ENCODE data around the gene HOXA7.

The HOXA7 gene

DNA sequence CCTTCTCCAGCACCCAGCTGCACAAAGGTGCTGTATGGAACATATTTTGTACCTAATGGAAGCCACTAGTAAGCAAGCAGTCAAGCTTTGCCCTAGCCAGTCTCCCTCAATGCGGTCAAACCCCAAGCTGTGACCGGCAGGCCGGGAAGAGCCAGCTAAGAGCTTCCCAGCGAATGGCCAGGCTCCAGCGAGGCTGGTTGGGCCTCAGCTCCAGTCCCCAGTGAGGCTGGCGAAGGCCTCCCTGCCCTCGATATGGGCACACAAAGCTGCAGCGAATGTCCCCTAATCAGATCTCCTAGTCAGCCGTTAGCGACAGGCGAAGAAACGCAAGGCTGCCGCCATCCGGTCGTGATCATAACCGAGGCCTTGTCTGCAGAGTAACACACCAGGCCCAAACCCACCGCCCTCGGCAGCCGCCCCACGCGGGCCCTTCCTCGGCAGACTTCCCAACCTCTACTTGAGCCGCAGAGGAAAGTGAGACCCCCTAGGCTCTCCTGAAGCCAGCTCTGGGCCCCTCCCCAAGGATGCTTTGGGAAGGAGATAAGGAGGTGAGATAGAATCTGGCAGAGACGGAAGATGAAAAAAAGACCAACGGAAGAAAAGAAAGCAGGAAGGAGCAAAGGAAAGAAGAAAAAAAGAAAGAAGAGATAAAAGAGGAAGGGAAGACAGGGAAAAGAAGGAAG, 11.9 kb upstream of the HOXA7 start:
- no peak overlapping the region for H3K4me3 ChIP-seq (ENCODE audit: insufficient read depth, low read depth, low read length)
- no peak overlapping the region for H3K27ac ChIP-seq (ENCODE audit: insufficient read depth, low read depth, low read length, poor library complexity, severe bottlenecking)
- no peaks in the 10 kb centered on the region for H3K9me3 ChIP-seq (ENCODE audit: control insufficient read depth, low read length)
- peaks cover 100% of the 10 kb centered on the region for H3K27me3 ChIP-seq (ENCODE audit: control insufficient read depth, insufficient read depth, low read length, poor library complexity, severe bottlenecking)
- H3K36me3 ChIP-seq (ENCODE audit: control insufficient read depth, insufficient read depth, low read length), result no peaks in the 10 kb centered on the region
- H3K4me1 ChIP-seq (ENCODE audit: control insufficient read depth, insufficient read depth, low read length), result no peaks in the 10 kb centered on the region
- 6 to 7% methylated on average over 25 of the region's 25 CpGs for WGBS, 2 experiments

DNA sequence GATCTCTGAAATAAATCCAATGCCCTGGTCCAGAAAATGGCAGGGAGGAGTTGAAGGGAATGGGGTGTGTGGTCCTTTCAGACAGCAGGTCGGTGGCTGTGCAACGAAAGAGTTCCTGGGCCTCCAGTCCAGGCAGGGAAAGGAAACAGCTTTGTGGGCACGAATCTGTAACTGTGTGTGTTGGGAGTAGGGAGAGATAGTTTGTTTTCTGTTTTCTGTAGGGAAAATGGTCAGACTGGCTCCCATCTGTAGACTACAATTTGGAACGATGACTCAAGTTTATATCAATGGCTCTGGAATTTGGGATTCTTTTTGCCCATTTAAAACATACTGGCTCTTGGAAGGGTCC, 11.4 kb upstream of the HOXA7 start:
- Histone ChIP-seq H3K4me3 (ENCODE audit: insufficient read depth, low read depth, low read length) (no peak overlapping the region), H3K9me3 (ENCODE audit: control insufficient read depth, low read length) (no peaks in the 10 kb centered on the region), H3K27ac (ENCODE audit: insufficient read depth, low read depth, low read length, poor library complexity, severe bottlenecking) (no peak overlapping the region), H3K4me1 (ENCODE audit: control insufficient read depth, insufficient read depth, low read length) (no peaks in the 10 kb centered on the region), H3K36me3 (ENCODE audit: control insufficient read depth, insufficient read depth, low read length) (no peaks in the 10 kb centered on the region), H3K27me3 (ENCODE audit: control insufficient read depth, insufficient read depth, low read length, poor library complexity, severe bottlenecking) (peaks cover 100% of the 10 kb centered on the region)
- 23 to 24% methylated on average over 4 of the region's 4 CpGs for WGBS, 2 experiments

DNA sequence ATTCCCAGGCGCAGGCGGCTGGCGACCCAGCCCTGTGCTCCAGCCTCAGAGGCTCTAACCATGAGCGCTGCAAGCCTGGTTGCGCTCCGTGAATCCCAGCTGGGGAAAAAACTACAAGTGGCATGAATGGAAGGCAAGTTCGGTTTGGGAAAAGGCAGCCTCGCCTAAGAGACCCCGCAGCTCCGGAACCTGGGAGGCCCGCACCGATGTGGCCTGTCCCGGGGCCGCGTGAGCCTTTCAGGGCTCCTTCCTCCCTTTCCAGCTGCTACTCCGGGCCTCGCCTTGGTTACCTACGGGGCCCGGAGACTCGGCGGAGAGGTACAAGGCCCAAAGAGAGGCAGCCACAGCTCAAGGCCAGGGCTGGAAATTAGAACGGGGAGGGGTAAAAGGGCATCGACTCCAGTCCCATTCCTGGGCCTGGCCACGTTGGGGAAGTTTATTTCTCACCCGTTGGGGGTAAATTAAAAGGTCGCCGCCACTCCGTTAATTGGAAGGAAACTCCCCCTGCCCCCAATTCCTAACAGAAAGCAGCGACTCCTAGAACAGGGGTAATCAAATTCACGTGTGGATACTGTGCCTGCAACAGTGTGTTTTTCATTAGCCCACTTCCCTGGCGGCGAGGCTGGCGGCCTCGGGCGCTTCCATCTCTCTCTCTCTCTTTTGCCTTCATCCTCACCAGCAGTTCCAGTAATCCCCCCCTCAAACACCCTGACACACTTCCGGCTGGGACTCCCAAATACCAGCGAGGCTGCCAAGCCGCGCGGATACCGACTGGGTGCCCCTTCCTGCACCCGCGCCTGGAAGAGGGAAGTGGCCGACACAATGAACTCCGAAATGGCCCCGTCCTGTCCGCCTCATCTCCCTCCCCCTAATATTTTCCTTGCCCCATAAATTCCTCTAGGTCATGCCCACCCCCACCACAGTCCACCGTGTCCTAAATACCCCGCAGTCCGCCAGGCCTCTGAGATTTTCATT, 10.3 kb upstream of the HOXA7 start:
- 5% methylated on average over 50 of the region's 50 CpGs for WGBS, 2 experiments
- H3K27ac ChIP-seq (ENCODE audit: insufficient read depth, low read depth, low read length, poor library complexity, severe bottlenecking), result no peak overlapping the region
- H3K4me1 ChIP-seq (ENCODE audit: control insufficient read depth, insufficient read depth, low read length), result no peaks in the 10 kb centered on the region
- H3K27me3 ChIP-seq (ENCODE audit: control insufficient read depth, insufficient read depth, low read length, poor library complexity, severe bottlenecking), result peaks cover 100% of the 10 kb centered on the region
- H3K9me3 ChIP-seq (ENCODE audit: control insufficient read depth, low read length), result no peaks in the 10 kb centered on the region
- no peak overlapping the region for H3K4me3 ChIP-seq (ENCODE audit: insufficient read depth, low read depth, low read length)
- H3K36me3 ChIP-seq (ENCODE audit: control insufficient read depth, insufficient read depth, low read length), result no peaks in the 10 kb centered on the region

DNA sequence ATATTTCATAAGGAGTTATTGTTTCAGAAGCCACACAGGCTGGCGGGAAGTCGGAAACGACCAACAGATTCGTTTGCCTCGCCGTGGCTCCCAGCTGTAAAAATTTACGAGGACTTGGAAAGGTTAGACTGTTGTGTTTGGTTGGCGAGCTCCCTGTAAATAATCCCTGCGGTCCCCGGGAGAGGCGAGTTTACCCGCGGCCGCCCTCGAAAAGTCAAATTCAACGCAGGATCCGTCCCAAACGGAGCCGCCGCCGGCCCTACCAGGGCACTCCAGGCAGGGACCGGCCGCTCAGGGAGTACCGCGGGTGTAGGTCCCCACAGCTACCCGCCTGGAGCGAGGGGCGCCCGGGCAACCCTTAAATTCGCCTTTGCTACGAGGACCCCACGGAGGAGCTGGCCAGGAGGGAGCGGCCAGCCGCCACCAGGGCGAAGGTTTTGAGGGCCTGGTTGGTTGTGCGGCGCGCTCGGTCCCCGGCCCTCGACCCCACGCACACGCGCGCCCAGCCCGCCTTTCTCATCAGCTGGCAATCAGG, 9.6 kb upstream of the HOXA7 start:
- no peak overlapping the region for H3K4me3 ChIP-seq (ENCODE audit: insufficient read depth, low read depth, low read length)
- no peaks in the 10 kb centered on the region for H3K4me1 ChIP-seq (ENCODE audit: control insufficient read depth, insufficient read depth, low read length)
- no peaks in the 10 kb centered on the region for H3K9me3 ChIP-seq (ENCODE audit: control insufficient read depth, low read length)
- peaks cover 100% of the 10 kb centered on the region for H3K27me3 ChIP-seq (ENCODE audit: control insufficient read depth, insufficient read depth, low read length, poor library complexity, severe bottlenecking)
- H3K27ac ChIP-seq (ENCODE audit: insufficient read depth, low read depth, low read length, poor library complexity, severe bottlenecking), result no peak overlapping the region
- WGBS, 2 experiments, result 9 to 10% methylated on average over 46 of the region's 46 CpGs
- H3K36me3 ChIP-seq (ENCODE audit: control insufficient read depth, insufficient read depth, low read length), result no peaks in the 10 kb centered on the region

DNA sequence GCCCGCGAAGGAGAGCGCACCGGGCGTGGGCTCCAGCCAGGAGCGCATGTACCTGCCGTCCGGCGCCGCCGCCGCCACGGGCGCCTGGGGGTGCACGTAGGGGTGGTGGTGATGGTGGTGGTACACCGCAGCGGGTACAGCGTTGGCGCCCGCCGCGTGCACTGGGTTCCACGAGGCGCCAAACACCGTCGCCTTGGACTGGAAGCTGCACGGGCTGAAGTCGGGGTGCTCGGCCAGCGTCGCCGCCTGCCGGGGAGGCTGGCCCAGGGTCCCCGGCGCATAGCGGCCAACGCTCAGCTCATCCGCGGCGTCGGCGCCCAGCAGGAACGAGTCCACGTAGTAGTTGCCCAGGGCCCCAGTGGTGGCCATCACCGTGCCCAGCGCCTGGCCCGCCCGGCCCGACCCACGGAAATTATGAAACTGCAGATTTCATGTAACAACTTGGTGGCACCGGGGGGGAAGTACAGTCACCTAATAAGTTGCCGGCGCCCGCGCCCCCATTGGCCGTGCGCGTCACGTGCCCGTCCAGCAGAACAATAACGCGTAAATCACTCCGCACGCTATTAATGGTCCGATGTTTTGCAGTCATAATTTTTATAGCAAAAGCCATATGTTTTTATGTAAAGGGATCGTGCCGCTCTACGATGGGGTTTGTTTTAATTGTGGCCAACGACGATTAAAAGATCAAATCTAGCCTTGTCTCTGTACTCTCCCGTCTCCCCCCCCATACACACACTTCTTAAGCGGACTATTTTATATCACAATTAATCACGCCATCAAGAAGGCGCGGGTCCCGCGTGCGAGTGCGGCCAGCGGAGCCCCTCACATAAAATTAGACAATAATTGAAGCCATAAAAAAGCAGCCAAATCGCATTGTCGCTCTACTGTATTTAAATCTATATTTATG, 8.9 kb upstream of the HOXA7 start, which contains the start of gene HOXA9:
TSS of gene HOXA9 (minus strand) at position 449 of the 907 bp plus-strand sequence. CDS start at position 369, 80 bp downstream.
- Histone ChIP-seq H3K36me3 (ENCODE audit: control insufficient read depth, insufficient read depth, low read length) (no peaks in the 10 kb centered on the region), H3K9me3 (ENCODE audit: control insufficient read depth, low read length) (no peaks in the 10 kb centered on the region), H3K27ac (ENCODE audit: insufficient read depth, low read depth, low read length, poor library complexity, severe bottlenecking) (no peak within 1 kb of the TSS), H3K27me3 (ENCODE audit: control insufficient read depth, insufficient read depth, low read length, poor library complexity, severe bottlenecking) (peaks cover 100% of the 10 kb centered on the region), H3K4me3 (ENCODE audit: insufficient read depth, low read depth, low read length) (no peak within 1 kb of the TSS), H3K4me1 (ENCODE audit: control insufficient read depth, insufficient read depth, low read length) (no peaks in the 10 kb centered on the region)
- 13% methylated on average over 82 of the region's 82 CpGs for WGBS, 2 experiments

DNA sequence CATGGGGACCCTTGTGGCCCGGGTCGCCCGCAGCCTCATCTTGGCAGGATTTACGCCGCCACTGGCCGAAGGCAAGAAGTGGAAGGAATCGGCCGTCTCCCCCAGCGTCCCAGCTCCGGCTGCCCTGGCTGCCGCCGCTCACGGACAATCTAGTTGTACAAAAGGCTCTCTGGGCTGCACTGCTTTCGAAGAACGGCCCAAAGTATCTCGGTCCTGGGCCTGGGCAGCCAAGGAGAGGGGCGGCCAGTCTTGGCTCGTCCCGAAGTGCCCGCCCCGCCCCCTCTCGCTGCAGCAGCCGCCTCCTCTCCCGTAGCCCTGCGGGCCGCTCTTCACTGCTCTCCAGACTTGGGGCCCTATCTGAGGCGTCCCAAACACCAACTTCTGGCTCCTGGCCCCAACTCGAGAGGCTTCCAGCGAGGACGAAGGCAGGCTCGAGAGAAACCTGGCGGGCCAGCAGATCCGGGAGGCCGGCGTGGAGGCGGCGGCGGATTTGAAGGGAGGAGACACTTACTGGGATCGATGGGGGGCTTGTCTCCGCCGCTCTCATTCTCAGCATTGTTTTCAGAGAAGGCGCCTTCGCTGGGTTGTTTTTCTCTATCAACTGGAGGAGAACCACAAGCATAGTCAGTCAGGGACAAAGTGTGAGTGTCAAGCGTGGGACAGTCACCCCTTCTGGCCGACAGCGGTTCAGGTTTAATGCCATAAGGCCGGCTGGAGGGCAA, 8.1 kb upstream of the HOXA7 start:
- WGBS, 2 experiments, result 2% methylated on average over 47 of the region's 47 CpGs
- no peaks in the 10 kb centered on the region for H3K4me1 ChIP-seq (ENCODE audit: control insufficient read depth, insufficient read depth, low read length)
- no peaks in the 10 kb centered on the region for H3K36me3 ChIP-seq (ENCODE audit: control insufficient read depth, insufficient read depth, low read length)
- no peak overlapping the region for H3K27ac ChIP-seq (ENCODE audit: insufficient read depth, low read depth, low read length, poor library complexity, severe bottlenecking)
- peaks cover 100% of the 10 kb centered on the region for H3K27me3 ChIP-seq (ENCODE audit: control insufficient read depth, insufficient read depth, low read length, poor library complexity, severe bottlenecking)
- H3K9me3 ChIP-seq (ENCODE audit: control insufficient read depth, low read length), result no peaks in the 10 kb centered on the region
- H3K4me3 ChIP-seq (ENCODE audit: insufficient read depth, low read depth, low read length), result no peak overlapping the region

DNA sequence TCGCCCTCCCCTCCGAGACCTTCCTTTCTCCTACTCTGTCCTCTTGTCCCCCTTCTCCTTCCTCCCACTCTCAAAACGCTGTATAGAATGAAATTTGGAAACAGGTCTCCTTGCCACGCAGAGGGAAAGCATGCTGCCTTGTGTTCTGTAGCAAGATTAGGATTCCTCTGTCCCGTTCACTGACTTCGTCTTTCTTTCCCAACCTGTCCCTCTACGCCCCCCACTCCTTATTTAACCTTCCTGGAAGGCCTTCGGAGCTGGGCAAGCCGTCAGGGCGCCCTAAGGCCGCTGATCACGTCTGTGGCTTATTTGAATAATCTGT, 7.5 kb upstream of the HOXA7 start:
- H3K27me3 ChIP-seq (ENCODE audit: control insufficient read depth, insufficient read depth, low read length, poor library complexity, severe bottlenecking), result peaks cover 100% of the 10 kb centered on the region
- no peak overlapping the region for H3K27ac ChIP-seq (ENCODE audit: insufficient read depth, low read depth, low read length, poor library complexity, severe bottlenecking)
- H3K4me3 ChIP-seq (ENCODE audit: insufficient read depth, low read depth, low read length), result no peak overlapping the region
- H3K4me1 ChIP-seq (ENCODE audit: control insufficient read depth, insufficient read depth, low read length), result no peaks in the 10 kb centered on the region
- no peaks in the 10 kb centered on the region for H3K9me3 ChIP-seq (ENCODE audit: control insufficient read depth, low read length)
- 6 to 8% methylated on average over 12 of the region's 12 CpGs for WGBS, 2 experiments
- no peaks in the 10 kb centered on the region for H3K36me3 ChIP-seq (ENCODE audit: control insufficient read depth, insufficient read depth, low read length)

DNA sequence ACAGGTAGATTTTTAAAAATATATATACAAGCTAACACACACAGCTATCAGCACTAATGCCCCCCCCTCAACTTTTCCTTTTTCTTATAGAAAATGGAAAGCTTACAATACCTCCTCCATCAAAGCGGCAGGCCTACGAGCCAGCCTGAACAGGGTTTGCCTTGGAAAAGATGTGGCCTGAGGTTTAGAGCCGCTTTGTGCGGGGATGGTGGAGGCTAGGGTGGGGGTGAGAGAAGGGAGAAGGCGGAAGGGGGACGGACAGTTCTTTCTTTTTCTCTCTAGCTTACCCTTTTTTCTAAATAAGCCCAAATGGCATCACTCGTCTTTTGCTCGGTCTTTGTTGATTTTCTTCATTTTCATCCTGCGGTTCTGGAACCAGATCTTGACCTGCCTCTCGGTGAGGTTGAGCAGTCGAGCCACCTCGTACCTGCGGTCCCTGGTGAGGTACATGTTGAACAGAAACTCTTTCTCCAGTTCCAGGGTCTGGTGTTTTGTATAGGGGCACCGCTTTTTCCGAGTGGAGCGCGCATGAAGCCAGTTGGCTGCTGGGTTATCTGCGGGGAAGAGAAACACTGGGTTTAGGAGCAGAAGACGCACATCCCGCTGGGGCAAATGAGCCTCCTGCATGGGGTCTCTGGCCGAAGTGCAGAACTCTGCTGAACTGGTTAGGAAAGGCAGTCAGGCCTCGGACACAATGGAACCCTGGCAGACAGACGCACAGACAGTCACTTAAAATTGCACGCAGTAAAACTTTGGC, 7.0 kb upstream of the HOXA7 start:
- no peak overlapping the region for H3K4me3 ChIP-seq (ENCODE audit: insufficient read depth, low read depth, low read length)

More for the DNA sequence above, 7.0 kb upstream of the HOXA7 start:
- Histone ChIP-seq H3K4me1 (ENCODE audit: control insufficient read depth, insufficient read depth, low read length) (no peaks in the 10 kb centered on the region), H3K27me3 (ENCODE audit: control insufficient read depth, insufficient read depth, low read length, poor library complexity, severe bottlenecking) (peaks cover 100% of the 10 kb centered on the region), H3K36me3 (ENCODE audit: control insufficient read depth, insufficient read depth, low read length) (no peaks in the 10 kb centered on the region), H3K27ac (ENCODE audit: insufficient read depth, low read depth, low read length, poor library complexity, severe bottlenecking) (no peak overlapping the region), H3K9me3 (ENCODE audit: control insufficient read depth, low read length) (no peaks in the 10 kb centered on the region)
- WGBS, 2 experiments, result 17 to 19% methylated on average over 22 to 24 of the region's 24 CpGs
